ENCODE data around the gene DNA2.
"Not testable (repeated sequence)": the region's sequence is repeated elsewhere in the genome, so short reads cannot be mapped to it uniquely, and the experiment has no call there.

Gene DNA2
- total RNA-seq, result 10.9 reads per million, percentile 33 among the genes with 10 or more reads in this experiment

GRCh38 chr10:68471586-68472408 lies at the start of gene DNA2:
Gene DNA2, minus strand, starts transcription at chr10:68471973. Its CDS starts 109 bp downstream, at chr10:68471864.
- DNase-seq, result peak; percentile 48

- not testable (repeated sequence) for DNase-seq
Measured at GRCh38 chr10:68518609-68519008, 46.8 kb upstream of the DNA2 start.

GRCh38 chr10:68517188-68517587 lies 45.4 kb upstream of the DNA2 start:
- DNase-seq, result no peak

- no peak for DNase-seq
Measured at GRCh38 chr10:68516766-68517165, 45.0 kb upstream of the DNA2 start.

GRCh38 chr10:68516216-68516615 lies 44.4 kb upstream of the DNA2 start:
- DNase-seq, result not testable (repeated sequence)

- DNase-seq, result no peak
Measured at GRCh38 chr10:68508090-68508489, 36.3 kb upstream of the DNA2 start.

- DNase-seq, result no peak
Measured at GRCh38 chr10:68506411-68506810, 34.6 kb upstream of the DNA2 start.

GRCh38 chr10:68502846-68503245 lies 31.1 kb upstream of the DNA2 start:
- DNase-seq, result no peak

- no peak for DNase-seq
Measured at GRCh38 chr10:68501691-68502090, 29.9 kb upstream of the DNA2 start.

- no peak for DNase-seq
Measured at GRCh38 chr10:68499544-68499943, 27.8 kb upstream of the DNA2 start.

- DNase-seq, result no peak
Measured at GRCh38 chr10:68496072-68496471, 24.3 kb upstream of the DNA2 start.

- no peak for DNase-seq
Measured at GRCh38 chr10:68492118-68492517, 20.3 kb upstream of the DNA2 start.

GRCh38 chr10:68489919-68490318 lies 18.1 kb upstream of the DNA2 start:
- DNase-seq, result no peak

GRCh38 chr10:68474021-68474420 lies 2.2 kb upstream of the DNA2 start:
- no peak for DNase-seq

- no peak for DNase-seq
Measured at GRCh38 chr10:68471063-68471585, 649 bp downstream of the DNA2 start.

- no peak for DNase-seq
Measured at GRCh38 chr10:68470300-68470699, 1.5 kb downstream of the DNA2 start.

- DNase-seq, result no peak
Measured at GRCh38 chr10:68469838-68470237, 1.9 kb downstream of the DNA2 start.

- not testable (repeated sequence) for DNase-seq
Measured at GRCh38 chr10:68464729-68465128, 7.0 kb downstream of the DNA2 start.

- no peak for DNase-seq
Measured at GRCh38 chr10:68463365-68464093, 8.2 kb downstream of the DNA2 start.

GRCh38 chr10:68462536-68462935 lies 9.2 kb downstream of the DNA2 start:
- no peak for DNase-seq

- no peak for DNase-seq
Measured at GRCh38 chr10:68461032-68461431, 10.7 kb downstream of the DNA2 start.

GRCh38 chr10:68449698-68450097 lies 22.1 kb downstream of the DNA2 start:
- DNase-seq, result not testable (repeated sequence)

GRCh38 chr10:68446179-68446578 lies 25.6 kb downstream of the DNA2 start:
- DNase-seq, result no peak

GRCh38 chr10:68442971-68443370 lies 28.8 kb downstream of the DNA2 start:
- no peak for DNase-seq

Measured in effector CD4-positive, alpha-beta T cell (primary cell).